ENCODE results near the gene ATP8A2. TPM values are rescaled to one million over a fixed set of nuclear protein-coding genes. Genes with fewer than 3 reads are reported as not detected.

Gene ATP8A2
- total RNA-seq, 2 donors from 2014 or later, result 0.41 to 1.6 TPM

DNA sequence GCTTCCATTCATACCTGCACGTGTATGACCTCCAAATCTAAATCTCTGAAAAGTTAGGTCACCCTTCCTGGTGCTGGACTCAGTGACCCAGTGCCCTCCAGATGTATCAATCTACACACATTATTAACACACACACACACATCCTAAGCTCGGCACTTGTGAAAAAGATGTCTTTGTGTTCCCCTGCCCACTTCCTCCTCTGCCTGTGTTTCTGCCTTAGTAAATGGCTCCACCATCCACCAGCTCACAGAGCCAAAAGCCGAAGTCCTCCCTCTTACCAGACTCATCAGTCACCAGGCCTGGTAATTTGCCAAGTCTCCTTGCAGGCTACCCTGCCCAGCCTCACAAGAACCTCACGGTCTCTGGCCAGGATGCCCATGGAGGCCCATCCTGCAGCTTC is 548.5 kb downstream of the ATP8A2 start:
- Histone ChIP-seq H3K9me3 (no peaks in the 10 kb centered on the region), H3K4me1 (ENCODE audit: control insufficient read depth in 1 of 2, low read depth in 2 of 2) (no peaks in the 10 kb centered on the region), H3K4me3 (no peak overlapping the region), H3K27me3 (replicated peaks; ENCODE audit: insufficient read depth) (no peaks in the 10 kb centered on the region), H3K36me3 (no peaks in the 10 kb centered on the region), H3K27ac (no peak overlapping the region)
- ATAC-seq (ENCODE audit: insufficient number of reproducible peaks, low FRiP score, low read depth) (no peak), DNase-seq (ENCODE audit: low spot score) (no peak)
- TF ChIP-seq, protein P1, sequence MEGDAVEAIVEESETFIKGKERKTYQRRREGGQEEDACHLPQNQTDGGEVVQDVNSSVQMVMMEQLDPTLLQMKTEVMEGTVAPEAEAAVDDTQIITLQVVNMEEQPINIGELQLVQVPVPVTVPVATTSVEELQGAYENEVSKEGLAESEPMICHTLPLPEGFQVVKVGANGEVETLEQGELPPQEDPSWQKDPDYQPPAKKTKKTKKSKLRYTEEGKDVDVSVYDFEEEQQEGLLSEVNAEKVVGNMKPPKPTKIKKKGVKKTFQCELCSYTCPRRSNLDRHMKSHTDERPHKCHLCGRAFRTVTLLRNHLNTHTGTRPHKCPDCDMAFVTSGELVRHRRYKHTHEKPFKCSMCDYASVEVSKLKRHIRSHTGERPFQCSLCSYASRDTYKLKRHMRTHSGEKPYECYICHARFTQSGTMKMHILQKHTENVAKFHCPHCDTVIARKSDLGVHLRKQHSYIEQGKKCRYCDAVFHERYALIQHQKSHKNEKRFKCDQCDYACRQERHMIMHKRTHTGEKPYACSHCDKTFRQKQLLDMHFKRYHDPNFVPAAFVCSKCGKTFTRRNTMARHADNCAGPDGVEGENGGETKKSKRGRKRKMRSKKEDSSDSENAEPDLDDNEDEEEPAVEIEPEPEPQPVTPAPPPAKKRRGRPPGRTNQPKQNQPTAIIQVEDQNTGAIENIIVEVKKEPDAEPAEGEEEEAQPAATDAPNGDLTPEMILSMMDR (IDR thresholded peaks at IDR 0.05), result no peak

DNA sequence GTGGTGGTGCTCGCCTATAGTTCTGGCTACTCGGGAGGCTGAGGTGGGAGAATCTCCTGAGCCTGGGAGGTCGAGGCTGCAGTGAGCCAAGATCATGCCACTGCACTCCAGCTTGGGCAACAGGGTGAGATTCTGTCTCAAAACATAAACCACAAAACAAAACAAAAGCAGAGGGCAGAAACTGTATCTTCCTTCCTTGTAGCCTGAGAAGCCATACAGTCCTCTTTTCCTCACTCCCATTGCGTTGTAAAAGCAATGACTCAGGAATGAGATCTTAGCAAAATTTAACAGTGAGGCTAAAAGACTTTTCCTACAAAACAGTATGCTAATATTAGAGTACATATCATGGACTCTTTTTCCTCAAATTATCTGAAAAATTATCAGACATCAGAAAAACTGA is 549.2 kb downstream of the ATP8A2 start:
- no peaks in the 10 kb centered on the region for H3K27me3 ChIP-seq (replicated peaks; ENCODE audit: insufficient read depth)
- H3K4me3 ChIP-seq, result no peak overlapping the region
- DNase-seq (ENCODE audit: low spot score) (no peak), ATAC-seq (ENCODE audit: insufficient number of reproducible peaks, low FRiP score, low read depth) (no peak)
- H3K9me3 ChIP-seq, result no peaks in the 10 kb centered on the region
- no peak overlapping the region for H3K27ac ChIP-seq
- H3K4me1 ChIP-seq (ENCODE audit: control insufficient read depth in 1 of 2, low read depth in 2 of 2), result no peaks in the 10 kb centered on the region
- TF ChIP-seq, protein P1 (IDR thresholded peaks at IDR 0.05), result no peak
- no peaks in the 10 kb centered on the region for H3K36me3 ChIP-seq

DNA sequence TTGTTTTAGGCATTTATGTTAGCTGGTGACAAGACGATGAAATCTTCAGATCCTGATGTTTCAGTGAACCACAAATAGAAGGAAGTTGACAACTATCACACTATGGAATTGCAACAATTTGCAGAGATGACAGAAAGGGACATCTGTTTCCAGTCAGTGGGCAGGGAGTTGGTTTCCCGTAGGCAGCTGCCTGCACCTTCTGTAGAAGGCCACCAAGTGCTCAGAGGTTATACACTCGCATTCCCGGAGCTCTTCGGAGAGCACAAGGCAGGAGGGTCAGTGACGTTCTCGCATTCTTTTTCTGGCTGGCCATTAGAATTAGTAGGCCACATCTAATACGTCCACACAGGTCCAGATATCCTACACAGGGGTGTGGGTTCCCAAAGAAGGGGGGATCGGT is 550.6 kb downstream of the ATP8A2 start:
- DNase-seq (ENCODE audit: low spot score) (no peak), ATAC-seq (ENCODE audit: insufficient number of reproducible peaks, low FRiP score, low read depth) (no peak)
- H3K27me3 ChIP-seq (replicated peaks; ENCODE audit: insufficient read depth), result no peaks in the 10 kb centered on the region
- no peak overlapping the region for H3K27ac ChIP-seq
- TF ChIP-seq, protein P1 (IDR thresholded peaks at IDR 0.05), result no peak
- no peak overlapping the region for H3K4me3 ChIP-seq
- H3K4me1 ChIP-seq (ENCODE audit: control insufficient read depth in 1 of 2, low read depth in 2 of 2), result no peaks in the 10 kb centered on the region
- H3K9me3 ChIP-seq, result no peaks in the 10 kb centered on the region
- no peaks in the 10 kb centered on the region for H3K36me3 ChIP-seq

DNA sequence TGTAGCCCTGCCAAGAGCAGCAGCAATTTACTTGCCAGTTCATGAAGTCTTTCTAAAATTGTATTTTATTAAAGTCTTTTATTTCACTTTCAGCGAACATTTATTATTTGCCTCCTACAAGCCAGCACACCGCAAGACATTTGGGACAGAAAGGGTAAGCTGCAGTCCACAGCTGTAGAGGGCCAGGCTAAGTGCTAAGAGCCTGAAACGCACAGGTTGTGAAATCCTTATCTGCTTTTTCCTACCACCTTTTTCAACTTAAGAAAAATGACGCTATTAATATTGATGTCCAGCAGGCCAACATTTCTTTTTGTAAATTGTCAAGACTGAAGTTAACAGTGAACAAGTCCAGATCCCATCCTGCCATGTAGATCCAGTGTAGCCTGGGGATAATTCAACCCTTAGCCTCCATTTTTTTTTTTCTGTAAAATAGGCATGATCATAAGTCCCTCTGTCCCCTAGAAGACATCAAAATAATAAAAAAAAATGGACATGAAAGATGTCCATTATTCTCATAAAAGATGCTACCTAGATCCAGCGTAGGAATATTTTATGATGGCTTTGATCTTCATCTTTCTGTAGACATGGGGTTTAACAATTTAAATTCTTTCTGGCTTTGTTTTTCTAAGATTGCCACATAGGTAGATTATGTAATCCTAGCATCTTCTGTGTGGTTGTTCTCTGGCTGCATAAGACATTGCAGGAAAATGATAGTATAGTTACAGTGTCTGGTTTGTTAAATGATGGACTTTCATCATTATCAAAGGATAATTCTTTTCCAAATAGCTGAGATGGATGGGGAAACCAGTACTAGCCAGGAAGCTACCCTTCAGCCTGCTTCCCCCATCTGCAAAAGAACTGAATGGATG is 551.7 kb downstream of the ATP8A2 start:
- TF ChIP-seq, protein P1 (IDR thresholded peaks at IDR 0.05), result no peak
- Histone ChIP-seq H3K9me3 (no peaks in the 10 kb centered on the region), H3K4me1 (ENCODE audit: control insufficient read depth in 1 of 2, low read depth in 2 of 2) (no peaks in the 10 kb centered on the region), H3K36me3 (no peaks in the 10 kb centered on the region), H3K27ac (no peak overlapping the region), H3K27me3 (replicated peaks; ENCODE audit: insufficient read depth) (no peaks in the 10 kb centered on the region), H3K4me3 (no peak overlapping the region)
- DNase-seq (ENCODE audit: low spot score) (no peak), ATAC-seq (ENCODE audit: insufficient number of reproducible peaks, low FRiP score, low read depth) (no peak)

DNA sequence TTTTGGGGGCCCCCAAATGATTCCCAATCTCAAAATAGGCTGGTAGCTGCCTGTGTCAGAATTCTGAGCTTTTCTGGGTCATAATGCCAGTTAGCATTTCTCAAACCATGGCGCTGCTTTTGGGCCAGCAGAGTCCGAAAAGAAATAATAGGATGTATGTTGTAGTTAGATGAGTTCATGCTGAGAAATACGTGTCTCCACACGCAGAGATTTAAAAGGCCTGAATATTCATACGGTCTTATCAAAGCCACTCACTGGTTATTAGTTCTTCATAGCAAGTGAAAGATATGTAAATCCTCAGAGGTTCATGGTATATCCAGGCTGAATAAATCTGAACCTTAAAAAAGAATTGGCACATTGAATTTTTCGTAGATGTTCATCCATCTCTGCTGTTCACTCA is 555.6 kb downstream of the ATP8A2 start:
- no peak overlapping the region for H3K27ac ChIP-seq
- no peaks in the 10 kb centered on the region for H3K9me3 ChIP-seq
- H3K36me3 ChIP-seq, result no peaks in the 10 kb centered on the region
- DNase-seq (ENCODE audit: low spot score) (no peak), ATAC-seq (ENCODE audit: insufficient number of reproducible peaks, low FRiP score, low read depth) (no peak)
- no peak overlapping the region for H3K4me3 ChIP-seq
- TF ChIP-seq, protein P1 (IDR thresholded peaks at IDR 0.05), result no peak
- H3K27me3 ChIP-seq (replicated peaks; ENCODE audit: insufficient read depth), result no peaks in the 10 kb centered on the region
- no peaks in the 10 kb centered on the region for H3K4me1 ChIP-seq (ENCODE audit: control insufficient read depth in 1 of 2, low read depth in 2 of 2)
